Mucosa of descending colon (tissue), 3 donors: ENCODE results near the gene SLCO2B1. TPM values are rescaled to one million over a fixed set of nuclear protein-coding genes. Genes with fewer than 3 reads are reported as not detected.

Source experiments
- ATAC-seq: fragments of 200-7000 bp; cut with Tn5 transposase; one replicate; pipeline ENCODE4 v1.9.1; 2020; ENCODE audit warnings: mild to moderate bottlenecking, moderate library complexity
- DNase-seq, 3 donors: peaks; one replicate each; pipeline ENCODE4 v3.0.0-alpha.2; 2020
- H3K36me3 ChIP-seq: fragments of 200-600 bp; one replicate; pipeline ENCODE4 v1.8.0; 2021; ENCODE audit warnings: low read depth, mild to moderate bottlenecking
- H3K4me1 ChIP-seq: fragments of 200-600 bp; one replicate; pipeline ENCODE4 v1.8.0; 2021; ENCODE audit warnings: low read depth, mild to moderate bottlenecking
- H3K4me3 ChIP-seq: fragments of 200-600 bp; one replicate; pipeline ENCODE4 v1.8.0; 2021; ENCODE audit warnings: mild to moderate bottlenecking
- H3K9me3 ChIP-seq: fragments of 200-600 bp; one replicate; pipeline ENCODE4 v1.8.0; 2021; ENCODE audit warnings: mild to moderate bottlenecking
- intact Hi-C, 2 donors: fragments of 100-400 bp; cut with DNase I in 1 of 2; cut with micrococcal nuclease in 1 of 2; formaldehyde crosslinking; loops; one replicate each; pipeline versions ENCODE4 v1.11.0 to v1.11.1; 2022; cut with DNase I, micrococcal nuclease
- total RNA-seq, 3 donors: library from RNA; stranded (reverse); fragmentation: NEBNext Ultra II Directional in 2 of 3; extraction: Animal tissue kit (Norgen Biotek cat#: 25700) in 2 of 3; gene quantifications; one replicate each; pipeline versions ENCODE4 v1.2.1 to v1.2.4, GENCODE V29; 2021 to 2023
- TF ChIP-seq, protein P1 (sequence below): fragments of 200-600 bp; IDR thresholded peaks from one replicate; pipeline ENCODE4 v1.8.0; 2022; ENCODE audit warnings: antibody characterized with exemption, mild to moderate bottlenecking
- donor health status: DM: no; HTN: no; CAD: no; lungs with moderate emphysema.
- donor health status: DM: no; HTN: no; CAD: no.
- donor health status: DM: no; HTN: yes; CAD: no.

Gene SLCO2B1
- total RNA-seq, 3 donors from 2014 or later = 65.6 to 93.0 (median 73.1) TPM

DNA sequence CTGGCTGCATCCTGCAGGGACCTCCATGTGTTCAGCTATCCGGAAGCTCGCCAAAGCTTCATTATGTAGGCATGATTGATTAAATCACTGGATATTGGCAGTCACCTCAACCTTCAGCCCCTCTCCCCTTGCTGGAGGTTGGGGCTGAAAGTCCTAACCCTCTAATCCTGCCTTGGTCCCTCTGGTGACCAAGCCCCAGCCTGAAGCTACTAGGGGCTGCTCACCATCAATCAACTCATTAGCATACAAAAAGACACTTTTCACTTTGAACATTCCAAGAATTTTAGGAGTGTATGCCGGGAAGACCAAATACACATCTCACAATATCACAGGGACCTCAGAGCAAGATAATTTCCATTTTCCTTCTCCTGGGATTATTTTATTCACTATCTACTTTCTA, 50.9 kb downstream of the SLCO2B1 start:
- Histone ChIP-seq H3K36me3 (no peaks in the 10 kb centered on the region), H3K4me1 (no peaks in the 10 kb centered on the region), H3K4me3 (no peak overlapping the region), H3K9me3 (no peaks in the 10 kb centered on the region)
- intact Hi-C loops = loop anchor here in 1 of 2 donors (5.0 kb wide), 1 partner anchor 59 kb away; no protein-coding TSS in a partner anchor
- TF ChIP-seq, protein P1, sequence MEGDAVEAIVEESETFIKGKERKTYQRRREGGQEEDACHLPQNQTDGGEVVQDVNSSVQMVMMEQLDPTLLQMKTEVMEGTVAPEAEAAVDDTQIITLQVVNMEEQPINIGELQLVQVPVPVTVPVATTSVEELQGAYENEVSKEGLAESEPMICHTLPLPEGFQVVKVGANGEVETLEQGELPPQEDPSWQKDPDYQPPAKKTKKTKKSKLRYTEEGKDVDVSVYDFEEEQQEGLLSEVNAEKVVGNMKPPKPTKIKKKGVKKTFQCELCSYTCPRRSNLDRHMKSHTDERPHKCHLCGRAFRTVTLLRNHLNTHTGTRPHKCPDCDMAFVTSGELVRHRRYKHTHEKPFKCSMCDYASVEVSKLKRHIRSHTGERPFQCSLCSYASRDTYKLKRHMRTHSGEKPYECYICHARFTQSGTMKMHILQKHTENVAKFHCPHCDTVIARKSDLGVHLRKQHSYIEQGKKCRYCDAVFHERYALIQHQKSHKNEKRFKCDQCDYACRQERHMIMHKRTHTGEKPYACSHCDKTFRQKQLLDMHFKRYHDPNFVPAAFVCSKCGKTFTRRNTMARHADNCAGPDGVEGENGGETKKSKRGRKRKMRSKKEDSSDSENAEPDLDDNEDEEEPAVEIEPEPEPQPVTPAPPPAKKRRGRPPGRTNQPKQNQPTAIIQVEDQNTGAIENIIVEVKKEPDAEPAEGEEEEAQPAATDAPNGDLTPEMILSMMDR = no peak
- DNase-seq = no peak
- no peak for ATAC-seq

DNA sequence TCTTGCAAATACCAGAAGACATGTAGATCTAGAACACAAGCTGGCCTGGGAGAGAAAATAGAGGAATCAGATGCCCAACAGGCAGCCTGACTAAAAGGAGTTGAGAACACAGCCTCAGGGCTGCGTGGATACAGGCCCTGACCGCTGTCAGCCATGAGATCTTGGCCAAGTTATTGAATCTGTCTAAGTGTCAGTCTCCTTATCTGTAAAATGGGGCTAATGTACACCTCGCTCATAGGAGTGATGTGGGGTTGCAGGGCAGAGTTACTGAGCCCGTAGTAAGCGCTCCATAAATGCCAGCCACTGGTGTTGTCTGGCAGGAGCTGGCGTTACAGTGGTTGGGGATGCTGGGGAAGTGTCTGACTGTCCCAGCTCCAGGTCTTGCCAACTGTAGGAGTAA, 51.3 kb downstream of the SLCO2B1 start:
- TF ChIP-seq, protein P1 = no peak
- Histone ChIP-seq H3K4me3 (no peak overlapping the region), H3K4me1 (no peaks in the 10 kb centered on the region), H3K9me3 (no peaks in the 10 kb centered on the region), H3K36me3 (no peaks in the 10 kb centered on the region)
- DNase-seq (no peak), ATAC-seq (no peak)
- intact Hi-C loops = loop anchor here in 1 of 2 donors (5.0 kb wide), 1 partner anchor 60 kb away; no protein-coding TSS in a partner anchor

DNA sequence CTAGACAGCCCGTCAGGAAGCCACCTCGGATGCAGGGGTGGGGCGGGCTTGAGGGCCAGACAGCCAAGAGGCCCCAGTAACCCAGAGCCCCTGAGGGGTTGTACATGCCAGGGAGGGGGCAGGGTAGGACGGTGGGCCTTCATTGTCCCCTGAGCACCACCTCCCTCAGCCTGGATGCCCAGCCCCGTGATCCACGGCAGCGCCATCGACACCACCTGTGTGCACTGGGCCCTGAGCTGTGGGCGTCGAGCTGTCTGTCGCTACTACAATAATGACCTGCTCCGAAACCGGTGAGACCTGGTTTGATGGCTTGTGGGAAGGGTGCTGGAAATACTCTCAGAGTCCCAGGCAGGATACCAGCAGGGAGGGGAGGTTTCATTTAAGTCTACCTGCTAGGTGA, 52.2 kb downstream of the SLCO2B1 start:
- ATAC-seq = no peak
- no peak for DNase-seq
- H3K4me1 ChIP-seq = no peaks in the 10 kb centered on the region
- H3K36me3 ChIP-seq = no peaks in the 10 kb centered on the region
- no peak overlapping the region for H3K4me3 ChIP-seq
- intact Hi-C loops = loop anchor here in 1 of 2 donors (5.0 kb wide), 1 partner anchor 61 kb away; no protein-coding TSS in a partner anchor
- H3K9me3 ChIP-seq = no peaks in the 10 kb centered on the region
- TF ChIP-seq, protein P1 = no peak

DNA sequence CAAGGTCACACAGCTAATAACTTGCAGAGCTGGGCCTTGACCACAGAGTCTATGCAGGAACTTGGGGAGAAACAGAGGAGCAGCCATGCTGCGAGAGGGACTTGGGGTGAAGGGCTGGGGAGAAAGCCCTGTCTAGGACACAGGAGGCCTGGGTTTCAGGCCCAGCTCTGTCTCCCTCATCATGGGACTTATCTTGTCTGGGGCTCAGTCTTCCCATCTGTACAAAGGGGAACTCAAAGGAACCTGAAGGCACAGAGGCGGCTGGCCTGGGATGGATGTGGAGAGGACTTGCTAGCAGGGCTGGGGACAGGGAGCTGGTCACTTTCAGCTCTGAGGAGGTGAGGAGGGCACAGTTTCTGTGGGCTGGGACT, 52.7 kb downstream of the SLCO2B1 start:
- Histone ChIP-seq H3K4me1 (no peaks in the 10 kb centered on the region), H3K9me3 (no peaks in the 10 kb centered on the region), H3K4me3 (no peak overlapping the region), H3K36me3 (no peaks in the 10 kb centered on the region)
- TF ChIP-seq, protein P1 = no peak
- ATAC-seq (no peak), DNase-seq (no peak)
- intact Hi-C loops = loop anchor here (2.0 to 5.0 kb wide), 2 partner anchors 59 to 61 kb away; no protein-coding TSS in a partner anchor

DNA sequence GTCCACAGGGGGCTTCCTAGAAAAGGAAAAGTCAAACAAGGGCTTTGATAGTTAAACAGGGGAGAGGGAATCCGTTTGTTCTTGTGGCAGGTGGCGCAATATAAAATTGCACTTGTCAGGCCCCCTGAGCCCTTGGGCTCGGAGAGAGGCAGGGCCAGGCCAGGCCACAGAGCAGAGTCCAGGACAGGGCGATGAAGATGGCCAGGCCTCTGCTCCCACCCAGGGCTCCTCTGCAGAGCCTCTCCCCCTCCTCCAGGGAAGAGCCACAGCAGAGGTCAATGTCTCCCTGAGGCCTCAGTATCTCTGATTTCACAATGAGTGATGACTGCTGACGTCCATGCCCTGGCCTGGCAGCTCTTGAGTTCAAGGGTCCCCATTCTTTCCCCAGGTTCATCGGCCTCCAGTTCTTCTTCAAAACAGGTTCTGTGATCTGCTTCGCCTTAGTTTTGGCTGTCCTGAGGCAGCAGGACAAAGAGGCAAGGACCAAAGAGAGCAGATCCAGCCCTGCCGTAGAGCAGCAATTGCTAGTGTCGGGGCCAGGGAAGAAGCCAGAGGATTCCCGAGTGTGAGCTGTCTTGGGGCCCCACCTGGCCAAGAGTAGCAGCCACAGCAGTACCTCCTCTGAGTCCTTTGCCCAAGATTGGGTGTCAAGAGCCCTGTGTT, 53.2 kb downstream of the SLCO2B1 start:
- Histone ChIP-seq H3K4me1 (no peaks in the 10 kb centered on the region), H3K4me3 (no peak overlapping the region), H3K9me3 (no peaks in the 10 kb centered on the region), H3K36me3 (no peaks in the 10 kb centered on the region)
- ATAC-seq (no peak), DNase-seq (no peak)
- TF ChIP-seq, protein P1 = no peak
- intact Hi-C loops = loop anchor here (2.0 to 5.0 kb wide), 2 partner anchors 59 to 62 kb away; no protein-coding TSS in a partner anchor
